GM12875 (cell line): Measurements from ENCODE around the gene ADD1.

ENCODE experiments used
- H3K4me3 ChIP-seq: one replicate; pipeline ENCODE4 v1.5.1; 2011; ENCODE audit warnings: low read depth, low read length, control low read depth
- TF ChIP-seq, protein P1 (sequence below): IDR thresholded peaks from 2 replicates; pipeline ENCODE4 v1.5.1; 2011; ENCODE audit warnings: low read depth, mild to moderate bottlenecking, control low read depth, inconsistent platforms, low read length, moderate library complexity, borderline replicate concordance; ENCODE audit not compliant: insufficient read depth

Gene ADD1

GRCh38 chr4:2961811-2962441 is 118.3 kb downstream of the ADD1 start:
- TF ChIP-seq, protein P1, sequence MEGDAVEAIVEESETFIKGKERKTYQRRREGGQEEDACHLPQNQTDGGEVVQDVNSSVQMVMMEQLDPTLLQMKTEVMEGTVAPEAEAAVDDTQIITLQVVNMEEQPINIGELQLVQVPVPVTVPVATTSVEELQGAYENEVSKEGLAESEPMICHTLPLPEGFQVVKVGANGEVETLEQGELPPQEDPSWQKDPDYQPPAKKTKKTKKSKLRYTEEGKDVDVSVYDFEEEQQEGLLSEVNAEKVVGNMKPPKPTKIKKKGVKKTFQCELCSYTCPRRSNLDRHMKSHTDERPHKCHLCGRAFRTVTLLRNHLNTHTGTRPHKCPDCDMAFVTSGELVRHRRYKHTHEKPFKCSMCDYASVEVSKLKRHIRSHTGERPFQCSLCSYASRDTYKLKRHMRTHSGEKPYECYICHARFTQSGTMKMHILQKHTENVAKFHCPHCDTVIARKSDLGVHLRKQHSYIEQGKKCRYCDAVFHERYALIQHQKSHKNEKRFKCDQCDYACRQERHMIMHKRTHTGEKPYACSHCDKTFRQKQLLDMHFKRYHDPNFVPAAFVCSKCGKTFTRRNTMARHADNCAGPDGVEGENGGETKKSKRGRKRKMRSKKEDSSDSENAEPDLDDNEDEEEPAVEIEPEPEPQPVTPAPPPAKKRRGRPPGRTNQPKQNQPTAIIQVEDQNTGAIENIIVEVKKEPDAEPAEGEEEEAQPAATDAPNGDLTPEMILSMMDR = peak; percentile 16; the same call in 1 of the 2 replicates
- peak overlapping the region; percentile 83 for H3K4me3 ChIP-seq

GRCh38 chr4:2962614-2963174 is 119.0 kb downstream of the ADD1 start:
- peak overlapping the region; percentile 83 for H3K4me3 ChIP-seq
- TF ChIP-seq, protein P1 = no peak

- TF ChIP-seq, protein P1 = peak; percentile 37; the same call in 1 of the 2 replicates
- H3K4me3 ChIP-seq = peak within 1 kb of the TSS; percentile 83
Measured at GRCh38 chr4:2963175-2963965, 119.7 kb downstream of the ADD1 start, which contains the start of the genes GRK4 and NOP14. GRK4 (plus strand) TSS chr4:2963571; CDS start chr4:2964071, 500 bp downstream. NOP14 (minus strand) TSS chr4:2963406; CDS start chr4:2963319, 87 bp downstream.

- peak overlapping the region; percentile 83 for H3K4me3 ChIP-seq
- TF ChIP-seq, protein P1 = no peak
Measured at GRCh38 chr4:2963966-2964471, 120.4 kb downstream of the ADD1 start.

GRCh38 chr4:2964706-2965258 is 121.1 kb downstream of the ADD1 start:
- TF ChIP-seq, protein P1 = no peak
- H3K4me3 ChIP-seq = no peak overlapping the region

- TF ChIP-seq, protein P1 = no peak
- no peak overlapping the region for H3K4me3 ChIP-seq
Measured at GRCh38 chr4:2965262-2965661, 121.6 kb downstream of the ADD1 start.
